GM12874 (cell line): ENCODE measurements around the gene PRRC2B.

ENCODE experiments used
- TF ChIP-seq, protein P1 (sequence below): IDR thresholded peaks from 2 replicates; pipeline ENCODE4 v1.5.1; 2011; ENCODE audit warnings: low read depth, mild to moderate bottlenecking, control low read depth, low read length, moderate library complexity; ENCODE audit not compliant: insufficient read depth

PRRC2B gene

DNA sequence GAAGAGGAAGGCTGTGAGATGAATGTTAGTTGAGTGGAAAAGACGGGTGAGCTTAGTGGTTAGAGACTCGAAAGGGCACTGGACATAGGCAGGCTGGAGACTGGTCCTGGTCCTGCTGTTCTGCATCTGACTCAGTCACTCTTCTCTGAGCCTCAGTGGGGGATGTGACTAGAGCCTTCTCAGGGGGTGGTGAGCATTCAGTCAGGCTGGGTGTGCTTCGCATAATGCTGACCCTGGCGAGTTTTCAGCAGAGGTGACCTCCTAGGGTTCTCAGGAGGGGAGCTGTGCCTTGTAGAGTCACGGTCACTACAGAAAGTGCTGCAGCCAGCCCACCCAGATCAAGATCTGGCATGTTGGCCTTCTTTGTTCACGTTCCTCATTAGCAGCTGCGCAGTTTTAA lies 44.3 kb downstream of the PRRC2B start:
- TF ChIP-seq, protein P1, sequence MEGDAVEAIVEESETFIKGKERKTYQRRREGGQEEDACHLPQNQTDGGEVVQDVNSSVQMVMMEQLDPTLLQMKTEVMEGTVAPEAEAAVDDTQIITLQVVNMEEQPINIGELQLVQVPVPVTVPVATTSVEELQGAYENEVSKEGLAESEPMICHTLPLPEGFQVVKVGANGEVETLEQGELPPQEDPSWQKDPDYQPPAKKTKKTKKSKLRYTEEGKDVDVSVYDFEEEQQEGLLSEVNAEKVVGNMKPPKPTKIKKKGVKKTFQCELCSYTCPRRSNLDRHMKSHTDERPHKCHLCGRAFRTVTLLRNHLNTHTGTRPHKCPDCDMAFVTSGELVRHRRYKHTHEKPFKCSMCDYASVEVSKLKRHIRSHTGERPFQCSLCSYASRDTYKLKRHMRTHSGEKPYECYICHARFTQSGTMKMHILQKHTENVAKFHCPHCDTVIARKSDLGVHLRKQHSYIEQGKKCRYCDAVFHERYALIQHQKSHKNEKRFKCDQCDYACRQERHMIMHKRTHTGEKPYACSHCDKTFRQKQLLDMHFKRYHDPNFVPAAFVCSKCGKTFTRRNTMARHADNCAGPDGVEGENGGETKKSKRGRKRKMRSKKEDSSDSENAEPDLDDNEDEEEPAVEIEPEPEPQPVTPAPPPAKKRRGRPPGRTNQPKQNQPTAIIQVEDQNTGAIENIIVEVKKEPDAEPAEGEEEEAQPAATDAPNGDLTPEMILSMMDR = no peak

DNA sequence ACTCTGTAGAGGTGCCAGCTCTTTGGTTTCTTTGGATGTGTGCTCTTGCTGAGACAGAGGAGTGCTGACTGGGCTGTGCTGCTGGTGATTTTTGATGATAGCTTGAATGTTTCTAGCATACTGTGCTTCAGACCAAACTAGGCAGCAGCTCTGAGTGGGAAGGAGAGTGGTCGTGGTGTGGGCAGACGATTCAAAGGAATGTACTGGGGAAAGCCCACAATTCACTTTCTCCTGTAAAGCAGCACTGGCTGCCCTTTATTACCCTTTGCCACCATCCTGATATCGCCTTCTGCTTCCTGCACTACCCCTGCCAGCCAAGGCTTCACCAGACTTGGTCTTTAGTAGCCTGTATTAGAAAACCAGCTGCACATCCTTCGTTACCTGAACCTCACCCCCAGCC lies 45.3 kb downstream of the PRRC2B start:
- TF ChIP-seq, protein P1 = no peak

DNA sequence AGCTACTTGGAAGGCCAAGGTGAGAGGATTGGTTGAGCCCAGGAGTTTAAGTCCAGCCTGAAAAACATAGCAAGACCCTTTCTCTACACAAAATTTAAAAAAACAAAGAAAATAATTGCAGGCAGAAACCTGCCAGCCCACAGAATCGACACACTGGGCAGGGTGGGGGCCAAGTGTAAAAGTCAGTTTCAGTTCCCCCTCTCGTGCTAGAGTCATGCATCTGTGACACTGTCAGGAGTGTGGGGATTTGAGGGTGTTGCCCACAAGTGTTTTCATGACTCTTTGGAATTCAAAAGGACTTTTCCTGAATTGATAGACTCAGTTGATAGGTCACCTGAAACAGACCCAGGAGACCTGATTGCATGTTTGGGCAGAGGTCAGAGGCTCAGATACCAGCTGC lies 47.6 kb downstream of the PRRC2B start:
- TF ChIP-seq, protein P1 = no peak

DNA sequence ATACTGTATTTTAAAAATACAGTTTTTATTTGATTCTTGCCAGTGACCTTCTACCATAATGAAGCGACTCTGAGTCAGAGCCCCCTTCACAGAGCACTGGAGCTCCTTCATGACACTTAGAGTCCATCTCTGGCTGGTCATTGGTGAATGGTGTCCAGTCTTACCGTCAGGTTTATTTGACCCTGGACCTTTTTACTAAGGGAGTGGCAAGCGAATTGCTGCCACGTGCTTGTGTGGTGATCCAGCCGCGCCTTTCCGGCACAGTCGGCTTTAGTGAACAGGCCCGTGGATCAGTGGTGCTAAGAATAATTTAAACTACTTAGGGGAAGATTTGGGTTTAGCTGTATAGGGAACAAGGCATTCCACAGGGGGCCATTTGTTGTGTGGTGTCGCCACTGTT lies 48.5 kb downstream of the PRRC2B start:
- TF ChIP-seq, protein P1 = no peak

DNA sequence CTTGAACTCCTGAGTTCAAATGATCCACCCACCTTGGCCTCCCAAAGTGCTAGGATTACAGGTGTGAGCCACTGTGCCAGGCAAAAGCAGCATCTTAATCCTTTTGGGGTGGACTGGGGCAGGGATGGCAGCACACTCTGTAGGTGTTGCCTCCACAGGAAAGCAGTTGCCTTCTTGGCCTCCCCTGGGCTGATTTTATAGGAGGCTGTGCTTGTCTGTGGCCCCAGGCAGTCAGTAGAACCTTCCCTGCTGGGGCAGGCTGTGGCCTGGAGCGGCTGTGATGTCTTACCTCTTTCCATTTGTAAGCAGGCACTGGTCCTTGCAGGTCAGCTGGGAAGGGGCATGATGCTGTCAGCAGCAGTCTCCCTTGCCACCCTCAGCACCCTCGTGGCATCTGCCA lies 49.8 kb downstream of the PRRC2B start:
- TF ChIP-seq, protein P1 = no peak

DNA sequence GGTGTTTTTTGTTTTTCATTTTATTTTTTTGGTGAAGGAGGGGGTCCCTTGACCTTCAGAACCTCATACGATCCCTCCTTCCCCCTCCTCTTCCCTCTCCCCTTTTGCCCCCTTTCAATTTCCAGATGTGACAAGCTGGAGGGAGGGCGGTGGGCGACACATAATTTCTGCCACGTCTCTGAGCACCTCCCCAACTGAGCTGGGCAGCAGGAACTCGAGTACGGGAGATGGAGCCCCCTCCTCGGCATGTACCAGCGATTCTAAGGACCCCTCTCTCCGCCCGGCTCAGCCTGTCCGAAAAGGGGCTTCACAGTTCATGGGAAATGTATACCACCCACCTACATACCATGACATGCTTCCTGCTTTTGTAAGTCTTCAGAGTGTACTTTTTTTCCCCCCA lies 52.4 kb downstream of the PRRC2B start:
- TF ChIP-seq, protein P1 = no peak

DNA sequence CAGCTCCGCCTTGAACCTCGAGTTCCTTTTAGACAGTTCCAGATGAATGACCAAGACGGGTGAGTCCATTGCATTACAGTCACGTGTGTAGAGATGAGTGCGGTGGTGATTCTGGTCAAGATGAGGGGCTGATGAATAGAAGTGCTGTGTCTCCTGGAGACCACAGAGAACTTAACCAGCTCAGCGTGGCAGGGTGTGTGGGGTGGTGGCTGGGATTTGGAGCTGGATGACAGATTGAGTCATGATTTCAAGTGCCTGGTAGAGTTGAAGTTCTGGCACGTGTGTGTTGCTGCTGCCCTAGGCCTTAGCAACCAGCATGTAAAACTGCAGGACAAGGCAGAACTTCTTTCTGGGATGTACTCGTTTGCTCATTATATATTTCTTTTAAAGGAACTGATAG lies 53.3 kb downstream of the PRRC2B start:
- TF ChIP-seq, protein P1 = no peak

DNA sequence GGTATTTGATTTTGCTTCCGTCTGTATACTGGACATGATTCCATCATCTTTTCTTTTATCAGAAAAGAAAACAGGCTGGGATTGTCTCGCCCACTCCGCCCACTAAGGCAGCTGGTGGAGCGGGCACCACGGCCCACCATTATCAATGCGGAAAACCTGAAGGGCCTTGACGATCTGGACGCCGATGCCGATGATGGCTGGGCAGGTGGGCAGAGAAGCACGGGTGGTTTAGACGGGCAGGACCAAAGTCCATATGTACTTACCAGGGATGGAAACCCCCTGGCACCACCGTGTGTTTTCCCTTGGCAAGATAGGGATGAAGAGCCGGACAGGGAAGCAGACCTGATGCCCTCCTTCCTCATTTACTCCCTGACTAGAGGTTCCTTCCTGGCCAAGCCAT lies 53.7 kb downstream of the PRRC2B start:
- TF ChIP-seq, protein P1 = no peak
